Neural crest cell (in vitro differentiated cells): ENCODE measurements around the gene BASP1. TPM values are rescaled to one million over a fixed set of nuclear protein-coding genes. Genes with fewer than 3 reads are reported as not detected.

Experiments
- DNase-seq: peaks from one replicate; pipeline ENCODE4 v3.0.0; 2021; ENCODE audit warnings: low read depth, mixed read lengths, low spot score
- H3K27ac Mint-ChIP-seq: one replicate; pipeline ENCODE4 v1.8.0; 2021; ENCODE audit warnings: mild to moderate bottlenecking, mixed read lengths; ENCODE audit not compliant: unreplicated experiment
- H3K27me3 Mint-ChIP-seq: 2 replicates; pipeline ENCODE4 v1.8.0; 2021; ENCODE audit warnings: low read depth, mild to moderate bottlenecking, mixed read lengths
- H3K36me3 Mint-ChIP-seq: 2 replicates; pipeline ENCODE4 v1.8.0; 2021; ENCODE audit warnings: low read depth, mild to moderate bottlenecking, mixed read lengths
- H3K4me1 Mint-ChIP-seq: 2 replicates; pipeline ENCODE4 v1.8.0; 2021; ENCODE audit warnings: mixed read lengths
- H3K4me3 Mint-ChIP-seq: one replicate; pipeline ENCODE4 v1.8.0; 2021; ENCODE audit warnings: mild to moderate bottlenecking, mixed read lengths
- H3K9me3 Mint-ChIP-seq: 2 replicates; pipeline ENCODE4 v1.8.0; 2021; ENCODE audit warnings: mixed read lengths
- total RNA-seq: library from RNA; stranded (reverse); gene quantifications from 2 replicates; pipeline ENCODE4 v1.2.1, GENCODE V29; 2021
- TF ChIP-seq, protein P1 (sequence below): fragments of 200-600 bp; sonication (generic); conservative IDR thresholded peaks from 2 replicates; pipeline ENCODE4 v1.5.0; 2021; ENCODE audit warnings: antibody characterized with exemption, mild to moderate bottlenecking

Gene BASP1
- total RNA-seq, 1 donor from 2014 or later, result 100 TPM

DNA sequence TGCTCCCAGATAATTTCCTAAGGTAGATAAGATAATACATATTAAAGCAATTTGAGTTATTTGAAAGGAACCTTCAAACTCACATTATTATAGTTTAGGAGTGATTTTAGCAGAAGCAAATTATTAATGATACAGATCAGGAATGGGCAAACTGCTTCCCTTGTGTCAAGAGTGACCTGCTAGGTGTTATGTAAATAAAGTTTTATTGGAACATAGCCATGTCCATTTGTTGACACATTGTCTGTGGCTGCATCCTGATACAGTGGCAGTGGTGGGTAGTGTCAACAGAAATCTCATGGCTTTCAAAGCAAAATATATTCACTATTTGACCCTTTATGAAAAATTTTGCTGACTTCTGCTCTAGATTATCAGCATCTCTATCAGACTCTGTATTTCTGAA lies 11.4 kb upstream of the BASP1 start:
- DNase-seq, result no peak
- no peak overlapping the region for H3K27ac Mint-ChIP-seq
- no peak overlapping the region for H3K4me3 Mint-ChIP-seq
- H3K4me1 Mint-ChIP-seq, result no peaks in the 10 kb centered on the region
- H3K36me3 Mint-ChIP-seq, result peaks cover 2% of the 10 kb centered on the region
- TF ChIP-seq, protein P1, sequence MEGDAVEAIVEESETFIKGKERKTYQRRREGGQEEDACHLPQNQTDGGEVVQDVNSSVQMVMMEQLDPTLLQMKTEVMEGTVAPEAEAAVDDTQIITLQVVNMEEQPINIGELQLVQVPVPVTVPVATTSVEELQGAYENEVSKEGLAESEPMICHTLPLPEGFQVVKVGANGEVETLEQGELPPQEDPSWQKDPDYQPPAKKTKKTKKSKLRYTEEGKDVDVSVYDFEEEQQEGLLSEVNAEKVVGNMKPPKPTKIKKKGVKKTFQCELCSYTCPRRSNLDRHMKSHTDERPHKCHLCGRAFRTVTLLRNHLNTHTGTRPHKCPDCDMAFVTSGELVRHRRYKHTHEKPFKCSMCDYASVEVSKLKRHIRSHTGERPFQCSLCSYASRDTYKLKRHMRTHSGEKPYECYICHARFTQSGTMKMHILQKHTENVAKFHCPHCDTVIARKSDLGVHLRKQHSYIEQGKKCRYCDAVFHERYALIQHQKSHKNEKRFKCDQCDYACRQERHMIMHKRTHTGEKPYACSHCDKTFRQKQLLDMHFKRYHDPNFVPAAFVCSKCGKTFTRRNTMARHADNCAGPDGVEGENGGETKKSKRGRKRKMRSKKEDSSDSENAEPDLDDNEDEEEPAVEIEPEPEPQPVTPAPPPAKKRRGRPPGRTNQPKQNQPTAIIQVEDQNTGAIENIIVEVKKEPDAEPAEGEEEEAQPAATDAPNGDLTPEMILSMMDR, result no peak
- peaks cover 2% of the 10 kb centered on the region for H3K9me3 Mint-ChIP-seq
- peaks cover 11% of the 10 kb centered on the region for H3K27me3 Mint-ChIP-seq

DNA sequence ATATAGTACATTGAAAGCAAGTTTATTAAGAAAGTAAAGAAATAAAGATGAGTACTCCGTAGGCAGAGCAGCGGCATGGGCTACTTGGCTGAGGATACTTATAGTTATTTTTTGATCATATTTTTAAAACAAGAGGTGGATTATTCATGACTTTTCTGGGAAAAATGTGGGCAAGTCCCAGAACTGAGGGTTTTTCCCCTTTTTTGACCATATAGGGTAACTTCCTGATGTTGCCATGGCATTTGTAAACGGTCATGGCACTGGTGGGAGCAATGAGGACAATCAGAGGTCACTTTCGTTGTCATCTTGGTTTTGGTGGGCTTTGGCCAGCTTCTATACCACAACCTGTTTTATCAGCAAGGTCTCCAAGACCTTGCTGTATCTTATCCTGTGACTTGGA lies 5.2 kb upstream of the BASP1 start:
- Mint-ChIP-seq H3K27me3 (peaks cover 9% of the 10 kb centered on the region), H3K4me1 (peaks cover 4% of the 10 kb centered on the region), H3K4me3 (no peak overlapping the region), H3K36me3 (peaks cover 2% of the 10 kb centered on the region), H3K27ac (no peak overlapping the region), H3K9me3 (peaks cover 2% of the 10 kb centered on the region)
- DNase-seq, result no peak
- TF ChIP-seq, protein P1, result no peak

DNA sequence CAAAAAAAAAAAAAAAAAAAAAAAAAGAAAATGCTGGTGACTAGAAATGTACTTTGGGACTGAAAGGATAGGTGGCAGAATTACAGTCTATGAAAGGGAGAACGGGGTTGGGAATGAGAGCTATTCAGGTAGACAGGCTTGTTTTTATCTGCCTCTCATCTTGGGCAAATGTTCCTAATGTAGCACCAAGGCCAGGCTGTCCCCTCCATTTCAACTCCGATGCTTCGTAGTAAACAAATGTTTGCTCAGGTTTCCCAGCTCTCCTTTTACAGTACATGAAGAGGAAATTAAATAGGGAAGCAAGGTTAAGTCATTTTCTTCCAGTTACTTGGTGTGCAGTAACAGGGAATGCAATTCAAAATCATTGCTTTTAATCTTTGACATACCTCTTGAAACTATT lies 4.4 kb upstream of the BASP1 start:
- peaks cover 2% of the 10 kb centered on the region for H3K36me3 Mint-ChIP-seq
- H3K27ac Mint-ChIP-seq, result no peak overlapping the region
- peaks cover 4% of the 10 kb centered on the region for H3K4me1 Mint-ChIP-seq
- H3K9me3 Mint-ChIP-seq, result peaks cover 2% of the 10 kb centered on the region
- peaks cover 9% of the 10 kb centered on the region for H3K27me3 Mint-ChIP-seq
- TF ChIP-seq, protein P1, result no peak
- DNase-seq, result no peak
- no peak overlapping the region for H3K4me3 Mint-ChIP-seq

DNA sequence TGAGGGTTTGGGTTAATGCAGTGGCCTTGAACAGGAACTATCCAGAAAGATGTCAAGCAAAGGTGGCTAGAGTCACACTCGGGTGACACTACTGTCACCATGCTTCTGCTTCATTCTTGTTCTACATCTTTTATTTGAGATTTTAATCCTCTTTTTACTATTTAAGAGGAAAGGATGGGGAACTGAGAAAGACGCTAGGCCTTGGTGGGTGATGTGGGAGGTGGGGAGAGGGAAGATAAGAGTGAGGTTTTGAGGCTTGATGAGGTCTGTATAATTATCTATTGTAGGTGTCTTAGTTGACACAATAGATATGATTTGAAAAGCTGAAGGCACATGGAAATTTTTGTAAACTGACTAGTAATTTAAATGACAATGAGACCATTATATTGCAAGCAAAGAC lies 3.5 kb upstream of the BASP1 start:
- peaks cover 12% of the 10 kb centered on the region for H3K27me3 Mint-ChIP-seq
- TF ChIP-seq, protein P1, result no peak
- peaks cover 7% of the 10 kb centered on the region for H3K4me1 Mint-ChIP-seq
- H3K27ac Mint-ChIP-seq, result no peak overlapping the region
- H3K4me3 Mint-ChIP-seq, result peak overlapping the region; percentile 56
- no peak for DNase-seq
- peaks cover 2% of the 10 kb centered on the region for H3K9me3 Mint-ChIP-seq
- H3K36me3 Mint-ChIP-seq, result peaks cover 4% of the 10 kb centered on the region

DNA sequence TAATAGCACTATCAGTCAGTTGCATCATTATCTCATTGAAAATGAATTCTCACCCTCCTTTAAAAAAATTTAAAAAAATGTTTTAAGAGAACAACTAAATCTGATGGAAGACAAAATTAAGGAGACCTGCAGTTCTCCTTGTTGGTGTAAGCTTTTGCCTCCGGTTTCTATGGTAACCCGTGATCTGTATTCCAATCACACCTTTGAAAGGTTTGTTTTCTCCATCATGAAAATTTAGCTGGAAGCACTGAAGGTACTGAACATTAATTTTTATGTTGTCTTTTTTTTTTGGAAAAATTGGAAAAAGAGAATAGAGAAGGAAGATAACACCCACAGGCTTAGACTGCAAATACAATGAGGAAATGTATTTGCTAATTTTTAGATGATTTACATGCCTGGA lies 2.5 kb upstream of the BASP1 start:
- H3K4me3 Mint-ChIP-seq, result peak overlapping the region; percentile 91
- H3K4me1 Mint-ChIP-seq, result peaks cover 16% of the 10 kb centered on the region
- H3K36me3 Mint-ChIP-seq, result peaks cover 3% of the 10 kb centered on the region
- H3K27me3 Mint-ChIP-seq, result peaks cover 16% of the 10 kb centered on the region
- no peak overlapping the region for H3K27ac Mint-ChIP-seq
- TF ChIP-seq, protein P1, result no peak
- H3K9me3 Mint-ChIP-seq, result no peaks in the 10 kb centered on the region
- no peak for DNase-seq

DNA sequence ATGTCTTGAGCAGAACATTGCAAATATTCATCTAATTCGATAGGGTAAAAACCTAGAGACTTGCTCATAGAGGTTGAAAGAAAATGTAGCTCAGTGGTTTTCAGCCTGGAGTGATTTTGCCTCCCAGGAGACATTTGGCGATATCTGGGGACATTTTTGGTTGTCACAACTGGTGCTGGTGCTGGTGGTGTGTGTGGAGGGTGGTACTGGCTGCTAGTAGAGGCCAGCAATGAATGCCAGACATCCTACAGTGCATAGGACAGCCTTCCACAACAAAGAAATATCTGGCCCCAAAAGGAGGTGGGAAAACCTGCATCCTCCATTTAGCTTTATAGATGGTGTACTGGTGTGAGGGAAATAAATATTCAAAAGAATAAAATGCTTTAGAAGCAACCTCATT lies 2.1 kb upstream of the BASP1 start:
- peaks cover 3% of the 10 kb centered on the region for H3K36me3 Mint-ChIP-seq
- TF ChIP-seq, protein P1, result no peak
- no peak for DNase-seq
- peaks cover 20% of the 10 kb centered on the region for H3K4me1 Mint-ChIP-seq
- H3K27ac Mint-ChIP-seq, result no peak overlapping the region
- peak overlapping the region; percentile 91 for H3K4me3 Mint-ChIP-seq
- H3K27me3 Mint-ChIP-seq, result peaks cover 16% of the 10 kb centered on the region
- H3K9me3 Mint-ChIP-seq, result no peaks in the 10 kb centered on the region
